ENCODE data around the gene PDE4D. TPM values are rescaled to one million over a fixed set of nuclear protein-coding genes. Genes with fewer than 3 reads are reported as not detected.

PDE4D gene
- total RNA-seq, 1 experiment from 2014 or later: 2.1 TPM

GRCh38 chr5:59579101-59579823 is 314.3 kb downstream of the PDE4D start:
- Histone ChIP-seq H3K9ac (ENCODE audit: extremely low read depth, insufficient read length, low read length) (no peak overlapping the region), H3K18ac (ENCODE audit: insufficient read length, low read depth, low read length) (no peak overlapping the region), H2AK5ac (ENCODE audit: insufficient read length, low read length) (no peak overlapping the region), H4K20me1 (ENCODE audit: control insufficient read depth, insufficient read depth, insufficient read length) (no peaks in the 10 kb centered on the region), H3K79me2 (ENCODE audit: insufficient read depth, low read length) (no peaks in the 10 kb centered on the region), H3K27me3 (ENCODE audit: insufficient read depth, low read length) (no peaks in the 10 kb centered on the region), H3K14ac (ENCODE audit: insufficient read depth, low read length) (no peak overlapping the region), H4K5ac (ENCODE audit: insufficient read length, low read depth, low read length) (no peak overlapping the region), H3K4me1 (ENCODE audit: insufficient read depth, low read length) (peaks cover 3% of the 10 kb centered on the region; the same call in 1 of the 2 replicates), H3K4me2 (ENCODE audit: insufficient read depth, insufficient read length, low read length) (no peak overlapping the region), H3K4ac (ENCODE audit: low read depth, low read length) (no peak overlapping the region), H4K91ac (ENCODE audit: insufficient read length, low read depth, low read length) (no peak overlapping the region), H3K23me2 (ENCODE audit: insufficient read length, low read depth, low read length, poor library complexity, severe bottlenecking) (no peaks in the 10 kb centered on the region), H3K27ac (ENCODE audit: insufficient read length, low read depth, low read length) (no peak overlapping the region), H2AFZ (ENCODE audit: low read length) (no peak overlapping the region), H3K9me3 (ENCODE audit: control insufficient read depth, low read depth, low read length) (no peaks in the 10 kb centered on the region), H3K79me1 (ENCODE audit: insufficient read depth, low read depth, low read length, poor library complexity, severe bottlenecking) (no peaks in the 10 kb centered on the region), H2BK120ac (ENCODE audit: low read depth, low read length, poor library complexity, severe bottlenecking) (no peak overlapping the region), H3T11ph (ENCODE audit: low read length) (no peak overlapping the region), H2BK12ac (ENCODE audit: insufficient read length, low read depth, low read length) (no peak overlapping the region), H3K56ac (ENCODE audit: insufficient read length, low read depth, low read length) (no peak overlapping the region), H2BK20ac (ENCODE audit: low read depth, low read length, poor library complexity, severe bottlenecking) (no peak overlapping the region), H2BK5ac (ENCODE audit: insufficient read length, low read length) (no peak overlapping the region), H4K8ac (replicated peaks; ENCODE audit: insufficient read length, low read depth, low read length) (no peak overlapping the region), H2BK15ac (ENCODE audit: low read depth, low read length) (no peak overlapping the region), H3K23ac (ENCODE audit: insufficient read length, low read depth, low read length) (no peak overlapping the region)
- no peak overlapping the region; a peak in 1 of 7 replicates for H3K27ac Mint-ChIP-seq
- no peaks in the 10 kb centered on the region for H3K9me3 Mint-ChIP-seq
- no peaks in the 10 kb centered on the region for H3K36me3 Mint-ChIP-seq (ENCODE audit: insufficient read depth in 1 of 3, low read depth in 3 of 3)
- no peaks in the 10 kb centered on the region; the same call in 1 of the 2 replicates for H3K27me3 Mint-ChIP-seq (ENCODE audit: low read depth)
- TF ChIP-seq, protein P1, sequence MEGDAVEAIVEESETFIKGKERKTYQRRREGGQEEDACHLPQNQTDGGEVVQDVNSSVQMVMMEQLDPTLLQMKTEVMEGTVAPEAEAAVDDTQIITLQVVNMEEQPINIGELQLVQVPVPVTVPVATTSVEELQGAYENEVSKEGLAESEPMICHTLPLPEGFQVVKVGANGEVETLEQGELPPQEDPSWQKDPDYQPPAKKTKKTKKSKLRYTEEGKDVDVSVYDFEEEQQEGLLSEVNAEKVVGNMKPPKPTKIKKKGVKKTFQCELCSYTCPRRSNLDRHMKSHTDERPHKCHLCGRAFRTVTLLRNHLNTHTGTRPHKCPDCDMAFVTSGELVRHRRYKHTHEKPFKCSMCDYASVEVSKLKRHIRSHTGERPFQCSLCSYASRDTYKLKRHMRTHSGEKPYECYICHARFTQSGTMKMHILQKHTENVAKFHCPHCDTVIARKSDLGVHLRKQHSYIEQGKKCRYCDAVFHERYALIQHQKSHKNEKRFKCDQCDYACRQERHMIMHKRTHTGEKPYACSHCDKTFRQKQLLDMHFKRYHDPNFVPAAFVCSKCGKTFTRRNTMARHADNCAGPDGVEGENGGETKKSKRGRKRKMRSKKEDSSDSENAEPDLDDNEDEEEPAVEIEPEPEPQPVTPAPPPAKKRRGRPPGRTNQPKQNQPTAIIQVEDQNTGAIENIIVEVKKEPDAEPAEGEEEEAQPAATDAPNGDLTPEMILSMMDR (conservative IDR thresholded peaks at IDR 0.05): no peak
- no peak overlapping the region for H3K4me3 Mint-ChIP-seq
- WGBS (ENCODE audit: extremely low coverage, insufficient read length, low lambda C conversion rate): no CpG with 5 or more reads among the region's 2 CpGs
- no peak for DNase-seq
- H3K4me1 Mint-ChIP-seq: peaks cover 17 to 24% of the 10 kb centered on the region in 2 experiments
